Posterior cingulate gyrus (tissue), 11 donors: ENCODE measurements around the gene C9orf43.
"Not testable (repeated sequence)": the region's sequence is repeated elsewhere in the genome, so short reads cannot be mapped to it uniquely, and the experiment has no call there.

ENCODE experiments used
- DNase-seq, 10 donors: peaks; one replicate each; pipeline versions ENCODE4 v3.0.0 to v3.0.0-alpha.2; 2020 to 2021; ENCODE audit warnings: mixed read lengths in 3 of 10
- intact Hi-C: fragments of 100-400 bp; cut with DNase I; formaldehyde crosslinking; loops from one replicate; pipeline ENCODE4 v1.15.1; 2023

The C9orf43 gene

GRCh38 chr9:113406873-113407511 is 3.6 kb upstream of the C9orf43 start:
- DNase-seq: peak in 7 of 10 donors; percentile 35 to 92 (median 57)
- intact Hi-C loops: not testable (repeated sequence)

GRCh38 chr9:113409481-113409880 is 1.1 kb upstream of the C9orf43 start:
- intact Hi-C loops: no loop called here
- peak in 1 of 10 donors; percentile 29 for DNase-seq

GRCh38 chr9:113409883-113410206 is 702 bp upstream of the C9orf43 start:
- intact Hi-C loops: loop anchor here (1.0 to 10.0 kb wide), 3 partner anchors 9 to 355 kb away; partner anchors contain the start of genes ALAD, WDR31 and ZFP37
- DNase-seq: no peak

GRCh38 chr9:113416149-113416721 is 5.7 kb downstream of the C9orf43 start:
- no peak for DNase-seq
- intact Hi-C loops: loop anchor here (10.0 kb wide), 1 partner anchor 361 kb away; the partner anchor contains the start of gene ZFP37

- intact Hi-C loops: loop anchor here (10.0 kb wide), 1 partner anchor 363 kb away; the partner anchor contains the start of gene ZFP37
- DNase-seq: peak in 1 of 10 donors; percentile 9
These were observed 6.8 kb downstream of the C9orf43 start for GRCh38 chr9:113417370-113417769.

- no peak for DNase-seq
These were observed 11.2 kb downstream of the C9orf43 start for GRCh38 chr9:113421726-113422125.

GRCh38 chr9:113425072-113425471 is 14.5 kb downstream of the C9orf43 start:
- DNase-seq: peak in 1 of 10 donors; percentile 22

More at GRCh38 chr9:113421726-113422125, 11.2 kb downstream of the C9orf43 start:
- intact Hi-C loops: no loop called here

GRCh38 chr9:113426701-113427100 is 16.2 kb downstream of the C9orf43 start:
- DNase-seq: peak in 1 of 10 donors; percentile 21
- intact Hi-C loops: no loop called here

More at GRCh38 chr9:113425072-113425471, 14.5 kb downstream of the C9orf43 start:
- intact Hi-C loops: no loop called here

- intact Hi-C loops: no loop called here
- DNase-seq: no peak
These were observed 17.1 kb downstream of the C9orf43 start for GRCh38 chr9:113427629-113428028.

- no peak for DNase-seq
- intact Hi-C loops: no loop called here
These were observed 17.6 kb downstream of the C9orf43 start for GRCh38 chr9:113428062-113428615.

- DNase-seq: no peak
- intact Hi-C loops: no loop called here
These were observed 20.6 kb downstream of the C9orf43 start for GRCh38 chr9:113431191-113431590.

- intact Hi-C loops: no loop called here
- no peak for DNase-seq
These were observed 26.4 kb downstream of the C9orf43 start for GRCh38 chr9:113436728-113437515.

GRCh38 chr9:113437716-113438115 is 27.2 kb downstream of the C9orf43 start:
- DNase-seq, intact Hi-C loops: not testable (repeated sequence)

- DNase-seq: no peak
- intact Hi-C loops: no loop called here
These were observed 34.2 kb downstream of the C9orf43 start for GRCh38 chr9:113444736-113445135.

GRCh38 chr9:113446323-113446740 is 35.8 kb downstream of the C9orf43 start:
- intact Hi-C loops: loop anchor here (2.0 kb wide), 3 partner anchors 136 to 212 kb away; no protein-coding TSS in a partner anchor
- no peak for DNase-seq

GRCh38 chr9:113449376-113449775 is 38.8 kb downstream of the C9orf43 start:
- DNase-seq: no peak
- intact Hi-C loops: no loop called here

- no peak for DNase-seq
- intact Hi-C loops: no loop called here
These were observed 41.6 kb downstream of the C9orf43 start for GRCh38 chr9:113452113-113452605.

- intact Hi-C loops: no loop called here
- no peak for DNase-seq
These were observed 44.6 kb downstream of the C9orf43 start for GRCh38 chr9:113454914-113455761.

GRCh38 chr9:113456235-113456634 is 45.7 kb downstream of the C9orf43 start:
- intact Hi-C loops: no loop called here
- DNase-seq: no peak

- intact Hi-C loops: no loop called here
- DNase-seq: no peak
These were observed 50.7 kb downstream of the C9orf43 start for GRCh38 chr9:113461285-113461684.
